GM18907 (cell line): Measurements from ENCODE around the gene BHMT.
"Not testable (repeated sequence)": the region's sequence is repeated elsewhere in the genome, so short reads cannot be mapped to it uniquely, and the experiment has no call there.

Source experiments
- ATAC-seq: cut with Tn5 transposase; IDR thresholded peaks from one replicate; pipeline ENCODE4 v1.9.1; 2021; ENCODE audit warnings: mild to moderate bottlenecking, moderate library complexity; ENCODE audit not compliant: unreplicated experiment

BHMT gene

DNA sequence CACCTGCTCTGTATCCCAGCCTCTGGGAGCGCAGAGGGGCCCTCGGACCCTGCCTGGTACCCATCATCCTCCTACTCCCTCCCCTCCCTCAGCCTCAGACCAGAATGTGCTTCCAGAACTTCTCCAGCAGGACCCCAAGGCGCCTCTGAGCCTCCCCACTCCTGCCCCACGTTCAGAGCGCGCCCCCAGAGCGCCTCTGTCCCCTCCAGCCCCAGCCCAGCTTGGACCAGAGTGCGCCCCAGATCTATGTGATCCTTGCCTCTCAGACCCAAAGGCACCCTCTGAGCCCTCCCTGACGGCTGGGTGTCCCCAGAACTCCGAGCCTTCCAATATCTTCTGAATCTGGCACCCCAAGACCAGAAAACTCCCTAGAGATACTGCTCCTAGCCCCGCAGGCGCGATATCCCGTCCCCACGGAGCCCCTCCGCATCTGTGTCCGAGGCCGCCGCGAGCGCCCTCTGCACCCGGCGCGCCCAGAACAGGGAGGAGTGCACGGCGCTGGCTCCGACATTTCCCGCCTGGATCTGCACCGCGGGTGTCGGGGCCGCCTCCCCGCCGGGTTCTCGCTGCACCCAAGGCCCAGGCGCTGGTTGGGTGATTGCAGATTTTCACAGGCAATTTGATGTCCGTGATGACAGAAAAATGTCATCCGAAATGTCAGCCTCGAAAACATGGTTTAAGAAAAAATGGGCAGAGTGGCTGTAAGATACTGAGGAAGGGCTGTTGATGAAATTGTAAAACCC is 522 bp downstream of the BHMT start:
- ATAC-seq = no peak

DNA sequence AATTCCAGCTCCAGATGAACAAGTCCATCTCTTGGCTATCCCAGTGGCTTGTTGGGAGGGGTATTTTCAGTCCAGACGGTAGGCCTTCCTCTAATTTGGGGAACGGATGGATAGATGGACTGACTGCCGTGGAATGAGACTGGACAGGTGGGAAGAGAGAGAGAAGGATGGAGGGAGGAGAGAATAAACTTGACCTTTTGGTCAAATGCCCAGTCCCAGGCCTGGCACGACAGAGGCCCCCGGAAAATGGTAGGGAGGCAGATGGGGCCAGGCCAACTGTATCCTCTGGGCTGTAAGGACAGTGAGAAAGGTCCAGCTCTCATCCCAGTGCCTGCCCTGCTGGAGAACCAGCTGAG is 1.1 kb downstream of the BHMT start:
- ATAC-seq = no peak

DNA sequence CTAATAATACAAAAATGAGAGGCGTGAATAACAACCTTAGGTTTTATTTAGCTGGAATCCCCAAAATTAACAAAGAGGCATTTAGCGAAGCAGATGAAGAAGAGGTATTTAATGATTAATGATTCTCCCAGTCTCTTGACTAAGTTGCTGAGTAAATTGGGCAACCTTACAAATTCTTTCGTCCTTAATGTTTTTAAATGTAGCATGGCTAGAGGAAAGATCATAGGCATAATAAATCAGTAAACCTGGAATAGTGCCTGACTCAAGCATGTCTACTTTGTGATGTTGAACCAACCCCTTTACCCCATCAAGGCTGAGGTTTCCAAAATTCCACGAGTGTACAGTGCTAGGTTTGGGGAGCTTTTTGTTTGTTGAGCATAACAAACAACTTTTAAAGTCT is 7.9 kb downstream of the BHMT start:
- no peak for ATAC-seq

DNA sequence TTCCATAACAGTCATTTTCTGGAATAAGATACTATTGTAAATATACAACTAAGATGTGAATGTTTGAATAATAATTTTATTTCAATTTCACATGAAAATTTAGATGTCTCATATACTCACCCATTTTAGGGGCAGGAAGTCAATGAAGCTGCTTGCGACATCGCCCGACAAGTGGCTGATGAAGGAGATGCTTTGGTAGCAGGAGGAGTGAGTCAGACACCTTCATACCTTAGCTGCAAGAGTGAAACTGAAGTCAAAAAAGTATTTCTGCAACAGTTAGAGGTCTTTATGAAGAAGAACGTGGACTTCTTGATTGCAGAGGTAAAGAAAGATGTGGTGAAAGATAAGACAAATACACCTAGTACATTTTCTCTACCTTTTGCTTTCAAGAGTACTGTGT is 8.6 kb downstream of the BHMT start:
- no peak for ATAC-seq

DNA sequence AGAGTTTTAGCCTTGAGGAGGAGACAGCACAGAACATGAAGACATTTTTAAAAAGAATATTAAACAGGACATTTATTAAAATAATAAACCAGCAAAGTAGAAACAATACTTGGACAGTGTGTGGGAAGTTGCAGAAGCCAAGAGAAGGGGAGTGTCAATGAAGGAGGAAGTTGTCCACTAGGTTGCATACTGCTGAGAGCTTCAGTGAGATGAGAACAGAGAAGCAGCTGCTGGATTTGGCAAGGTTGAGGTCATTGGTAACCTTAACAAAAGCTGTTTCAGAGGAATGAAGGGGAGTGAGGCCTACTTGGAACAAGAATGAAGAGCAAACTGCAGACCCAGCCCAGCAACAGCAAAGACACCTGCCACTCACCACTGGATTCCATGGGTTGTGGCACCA is 11.4 kb downstream of the BHMT start:
- ATAC-seq = no peak

DNA sequence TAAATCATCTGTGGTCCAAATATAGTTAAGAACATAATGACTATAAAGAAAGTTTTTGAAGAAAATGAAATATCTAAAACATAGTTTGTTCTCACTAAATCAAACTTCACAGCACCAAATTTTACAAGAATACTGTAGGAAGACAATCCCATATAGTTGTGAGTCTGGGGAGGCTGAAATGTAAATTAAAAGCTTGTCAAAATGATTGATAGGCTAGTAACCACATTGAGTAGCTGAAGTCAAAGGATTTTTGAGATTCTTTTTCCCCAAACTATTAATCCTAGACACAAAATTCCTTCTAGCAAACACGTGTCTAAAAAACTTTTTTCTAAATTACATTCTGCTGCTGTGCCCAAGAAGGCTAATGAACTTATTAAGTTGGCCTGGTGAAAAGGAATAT is 13.0 kb downstream of the BHMT start:
- no peak for ATAC-seq

DNA sequence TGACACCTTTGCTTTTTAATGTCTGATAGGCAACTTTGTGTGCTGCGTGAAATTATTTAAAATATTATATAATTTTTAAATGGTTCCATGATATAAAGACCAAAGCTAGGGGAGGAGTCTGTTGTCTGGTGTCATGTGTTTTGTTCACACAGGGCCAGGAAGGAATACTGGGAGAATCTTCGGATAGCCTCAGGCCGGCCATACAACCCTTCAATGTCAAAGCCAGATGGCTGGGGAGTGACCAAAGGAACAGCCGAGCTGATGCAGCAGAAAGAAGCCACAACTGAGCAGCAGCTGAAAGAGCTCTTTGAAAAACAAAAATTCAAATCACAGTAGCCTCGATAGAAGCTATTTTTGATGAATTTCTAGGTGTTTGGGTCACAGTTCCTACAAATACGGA is 19.2 kb downstream of the BHMT start:
- no peak for ATAC-seq

DNA sequence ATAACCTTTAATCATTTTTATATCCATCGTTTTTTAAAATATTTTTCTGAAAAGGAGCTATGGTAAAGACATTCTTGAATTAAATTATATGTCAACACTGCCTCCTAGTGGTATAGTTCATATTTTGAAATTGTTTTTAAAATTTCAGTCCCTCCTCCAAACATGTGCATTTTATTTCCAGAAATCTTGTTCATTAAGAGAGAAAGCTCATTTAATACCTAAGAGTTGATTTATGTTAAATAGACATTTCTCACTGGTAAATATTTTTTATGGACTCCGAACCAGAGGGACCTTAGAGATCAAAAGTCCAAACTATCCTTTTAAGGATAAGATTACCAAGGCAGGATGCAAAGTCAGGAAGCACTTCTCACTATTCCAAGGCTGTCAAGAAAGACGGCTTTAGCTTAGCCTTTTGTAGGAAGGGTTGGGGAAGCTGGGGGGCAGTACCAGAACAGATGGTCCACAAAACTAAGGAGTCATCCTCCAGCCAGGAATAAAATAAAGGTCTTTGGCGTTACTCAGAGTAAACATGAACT is 21.6 kb downstream of the BHMT start:
- no peak for ATAC-seq

DNA sequence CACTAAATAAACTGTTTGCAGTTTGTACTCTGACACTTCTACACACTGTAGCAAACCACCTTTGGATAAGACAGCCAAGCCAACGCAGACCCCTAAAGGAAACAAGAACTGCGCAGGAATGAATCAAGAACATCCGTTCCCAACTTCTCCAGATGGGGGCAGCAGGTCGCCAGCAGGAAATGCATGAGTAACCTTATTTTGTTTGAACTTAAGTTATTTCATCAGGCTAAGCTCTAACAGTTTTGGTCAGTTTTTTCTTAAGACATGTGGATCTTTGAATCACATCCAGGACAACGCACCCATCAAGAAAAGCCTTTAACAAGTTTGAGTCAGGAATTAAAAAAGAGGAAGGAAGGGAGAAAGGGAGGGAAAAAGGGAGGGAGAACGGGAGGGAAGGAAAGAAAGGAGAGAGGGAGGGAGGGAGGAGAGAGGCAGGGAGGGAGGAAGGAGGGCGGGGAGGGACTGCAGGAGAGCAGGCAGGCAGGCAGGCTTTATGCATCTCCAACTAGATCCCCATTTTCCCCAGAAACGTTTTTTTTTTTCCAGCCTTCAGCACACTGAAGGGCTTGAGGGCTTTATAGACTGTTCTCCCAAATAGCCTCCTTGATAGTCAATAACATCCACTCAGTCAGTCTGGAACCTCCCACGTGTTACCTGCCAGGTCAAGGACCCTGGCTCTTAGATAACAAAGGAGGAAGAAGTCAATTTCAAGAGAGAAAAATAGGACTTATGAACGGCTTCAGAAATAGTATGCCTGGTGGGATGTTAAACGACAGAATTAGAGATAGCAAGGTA is 22.2 kb downstream of the BHMT start:
- no peak for ATAC-seq

DNA sequence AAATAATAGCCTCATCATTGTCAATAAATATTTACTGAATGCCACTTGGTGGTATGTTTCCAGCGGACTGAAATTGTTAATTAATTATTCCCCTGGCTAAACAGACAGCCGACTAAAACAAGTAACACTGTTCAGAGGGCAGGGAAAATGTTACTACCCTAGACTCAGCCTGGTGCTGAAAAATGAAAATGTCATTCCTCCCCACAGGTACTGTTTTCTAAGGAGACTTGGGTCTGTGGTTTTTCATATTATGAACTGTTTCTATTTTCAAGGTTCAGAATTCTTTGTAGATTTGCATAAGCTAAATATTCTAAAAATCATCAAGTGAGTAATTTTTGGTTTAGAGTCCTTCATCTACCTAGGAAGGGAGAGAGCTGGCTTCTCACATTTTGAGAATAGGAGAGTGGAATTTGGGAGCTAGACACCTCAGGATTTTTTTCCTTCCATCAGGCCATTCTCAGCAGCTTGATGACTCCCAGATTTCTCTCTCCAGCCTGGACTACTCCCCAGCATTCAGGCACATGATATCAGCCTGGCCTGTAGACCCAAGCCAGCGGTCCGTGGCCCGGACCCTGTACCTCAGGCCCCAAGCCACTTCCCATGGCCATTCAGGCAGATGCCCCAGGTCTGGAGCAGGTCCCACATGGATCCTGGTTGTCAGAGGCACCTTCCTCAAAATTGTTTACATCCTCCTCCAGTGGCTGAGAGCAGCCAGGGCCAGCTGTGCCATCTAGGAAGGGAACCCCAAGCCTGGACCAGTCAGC is 24.4 kb downstream of the BHMT start:
- ATAC-seq = no peak

DNA sequence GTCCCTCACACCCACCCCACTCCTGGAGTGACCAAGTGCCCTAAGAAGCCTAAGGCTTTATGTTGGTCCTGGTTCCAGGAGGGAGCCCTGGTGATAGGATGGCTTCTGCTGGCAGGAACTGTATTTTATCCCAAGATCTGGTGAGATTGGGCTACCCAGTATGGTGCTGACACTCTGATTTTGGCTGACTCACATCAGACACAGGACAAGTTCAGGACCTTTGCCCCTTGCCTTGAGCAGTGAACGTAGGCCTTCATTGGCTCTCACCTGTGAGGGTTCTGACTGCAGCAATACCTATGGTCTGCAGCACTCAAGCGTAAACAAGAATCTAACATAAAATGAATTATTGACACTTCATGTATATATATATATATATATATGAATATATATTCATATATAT is 25.0 kb downstream of the BHMT start:
- no peak for ATAC-seq

DNA sequence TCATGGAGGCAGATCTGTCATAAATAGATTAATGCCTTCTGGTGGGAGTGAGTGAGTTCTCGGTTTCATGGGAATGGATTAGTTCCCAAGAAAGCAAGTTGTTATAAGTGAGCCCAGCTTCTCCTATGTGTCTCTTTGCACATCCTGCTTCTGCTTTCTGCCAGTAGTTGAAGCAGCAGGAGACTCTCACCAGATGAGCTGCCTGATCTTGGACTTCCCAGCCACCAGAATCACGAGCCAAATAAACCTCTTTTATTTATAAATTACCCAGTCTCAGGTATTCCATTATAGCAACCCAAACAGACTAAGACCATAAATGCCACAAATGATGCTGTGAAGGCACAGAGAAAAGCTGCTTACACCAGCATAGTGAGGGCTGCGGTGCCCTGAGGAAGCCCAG is 28.9 kb downstream of the BHMT start:
- no peak for ATAC-seq

DNA sequence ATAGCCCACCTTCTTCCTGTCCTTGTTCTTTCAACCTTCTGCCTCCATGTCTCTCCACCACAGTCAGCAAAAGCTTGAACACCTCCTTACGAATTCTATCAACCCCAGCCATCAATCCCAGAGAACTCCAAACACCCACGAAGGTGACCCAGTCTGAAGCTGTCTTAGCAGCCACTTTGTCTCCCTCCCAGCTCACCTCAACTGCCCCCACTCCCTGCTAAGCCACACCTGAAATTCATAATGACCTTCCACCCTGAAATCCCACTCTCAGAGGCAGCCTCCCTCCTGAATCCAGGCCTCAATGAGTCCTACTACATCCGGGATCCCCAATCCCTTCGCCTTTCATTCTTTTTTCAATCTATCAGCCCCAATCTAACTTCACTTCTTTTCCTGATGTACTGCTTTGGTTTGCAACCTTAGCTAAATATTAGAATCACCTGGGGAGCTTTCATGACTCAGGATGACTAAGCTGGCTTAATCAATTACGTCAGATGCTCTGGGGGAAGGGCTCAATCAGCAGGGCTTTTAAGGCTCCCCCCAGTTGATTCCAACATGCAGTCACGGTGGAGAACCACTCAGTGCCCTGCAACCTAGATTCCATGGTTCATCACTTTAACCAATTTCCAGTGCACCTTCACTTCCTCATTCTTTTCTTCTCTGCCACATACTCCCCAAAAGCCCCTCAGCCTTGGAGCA is 32.2 kb downstream of the BHMT start:
- ATAC-seq = no peak

DNA sequence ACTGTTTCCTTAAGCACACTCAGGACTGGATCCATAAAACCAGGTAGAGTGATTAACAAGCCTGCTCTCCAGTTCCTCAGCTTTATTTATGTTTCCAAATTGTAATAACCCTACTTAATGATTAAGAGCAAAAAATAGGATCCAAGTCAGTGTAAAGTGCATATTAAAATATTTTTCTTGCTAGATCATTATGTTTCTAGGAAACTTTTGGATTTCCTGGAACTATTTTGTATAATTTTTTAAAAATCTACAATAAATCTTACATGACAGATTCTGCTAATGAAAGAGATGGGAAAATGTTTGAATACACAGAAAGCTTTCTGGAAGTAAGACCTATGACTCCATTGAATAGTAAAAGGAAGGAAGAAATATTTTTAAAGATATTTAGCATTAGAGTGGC is 35.5 kb downstream of the BHMT start:
- no peak for ATAC-seq

DNA sequence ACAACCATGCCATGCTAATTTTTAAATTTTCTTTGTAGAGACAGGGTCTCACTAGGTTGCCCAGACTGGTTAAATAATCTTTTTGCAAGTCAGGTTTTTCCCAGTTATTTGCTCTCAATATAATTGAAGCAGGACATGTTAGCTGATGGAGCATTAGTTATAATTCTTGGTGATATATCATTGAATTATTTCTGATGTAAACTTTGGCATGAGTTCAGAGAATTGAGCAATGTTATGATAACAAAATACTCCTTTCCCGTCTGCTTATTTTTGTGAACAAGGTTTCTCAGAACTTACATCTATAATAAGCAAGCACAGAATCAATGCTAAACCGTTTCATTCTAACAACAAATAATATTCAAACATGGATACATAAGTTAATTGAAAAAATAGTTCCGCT is 37.8 kb downstream of the BHMT start:
- no peak for ATAC-seq

DNA sequence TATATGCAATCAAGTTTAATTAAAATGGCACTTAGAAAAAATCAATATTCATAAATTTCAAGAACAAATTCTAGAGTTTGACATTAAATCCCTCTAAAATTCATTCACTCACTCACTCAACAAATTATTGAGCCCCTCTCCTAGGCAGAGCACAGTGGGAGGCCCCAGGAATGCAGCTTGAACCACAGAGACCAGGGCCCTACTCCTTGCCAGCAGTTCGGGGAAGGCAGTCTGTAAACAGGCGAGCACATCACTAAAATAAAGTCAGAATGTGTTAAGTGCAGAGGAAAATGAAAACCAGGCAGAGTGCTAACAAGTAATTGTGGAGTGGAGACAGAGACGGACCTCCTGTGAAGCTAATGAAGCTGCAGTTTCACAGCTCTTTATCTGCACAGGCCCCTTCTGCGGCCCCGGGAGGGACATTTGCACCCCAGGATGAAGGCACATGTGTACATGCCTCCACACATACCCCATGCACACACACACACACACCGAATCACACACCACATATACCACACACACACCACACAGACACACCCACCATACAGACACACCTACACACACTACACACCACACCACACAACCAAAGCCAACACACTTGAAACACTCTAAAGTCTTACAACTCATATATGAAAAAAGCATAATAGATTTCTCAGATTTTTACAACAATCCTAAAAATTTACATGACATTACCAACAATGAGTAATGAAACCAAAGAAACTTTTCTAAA is 40.5 kb downstream of the BHMT start:
- no peak for ATAC-seq

DNA sequence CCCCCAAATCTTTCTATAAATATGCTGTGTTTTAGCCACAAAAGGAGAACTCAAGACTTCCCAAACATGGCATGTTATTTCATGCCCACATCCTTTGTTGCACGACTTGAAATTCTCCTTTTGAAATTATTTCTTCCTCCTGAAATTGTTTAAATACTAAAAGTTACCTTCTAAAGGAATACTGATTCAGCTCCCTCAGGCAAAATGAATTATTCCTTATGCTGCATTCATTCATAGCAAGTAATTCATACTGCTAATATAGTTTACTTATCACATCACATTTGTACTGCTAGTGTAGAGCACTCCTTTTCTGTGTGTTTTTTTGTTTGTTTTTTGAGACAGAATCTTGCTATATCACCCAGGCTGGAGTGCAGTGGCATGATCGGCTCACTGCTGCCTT is 45.7 kb downstream of the BHMT start:
- no peak for ATAC-seq

DNA sequence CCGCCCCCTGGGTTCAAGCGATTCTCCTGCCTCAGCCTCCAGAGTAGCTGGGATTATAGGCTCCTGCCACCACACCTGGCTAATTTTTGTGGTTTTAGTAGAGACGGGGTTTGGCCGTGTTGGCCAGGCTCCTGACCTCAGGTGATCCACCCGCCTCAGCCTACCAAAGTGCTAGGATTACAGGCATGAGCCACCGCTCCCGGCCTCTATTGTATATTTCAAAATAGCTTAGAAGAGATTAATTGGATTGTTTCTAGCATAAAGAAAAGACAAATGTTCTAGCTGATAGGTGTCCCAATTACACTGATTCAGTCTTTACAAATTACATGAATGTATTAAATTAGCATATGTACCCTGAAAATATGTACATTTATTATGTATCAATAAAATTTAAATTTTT is 50.0 kb downstream of the BHMT start:
- not testable (repeated sequence) for ATAC-seq

DNA sequence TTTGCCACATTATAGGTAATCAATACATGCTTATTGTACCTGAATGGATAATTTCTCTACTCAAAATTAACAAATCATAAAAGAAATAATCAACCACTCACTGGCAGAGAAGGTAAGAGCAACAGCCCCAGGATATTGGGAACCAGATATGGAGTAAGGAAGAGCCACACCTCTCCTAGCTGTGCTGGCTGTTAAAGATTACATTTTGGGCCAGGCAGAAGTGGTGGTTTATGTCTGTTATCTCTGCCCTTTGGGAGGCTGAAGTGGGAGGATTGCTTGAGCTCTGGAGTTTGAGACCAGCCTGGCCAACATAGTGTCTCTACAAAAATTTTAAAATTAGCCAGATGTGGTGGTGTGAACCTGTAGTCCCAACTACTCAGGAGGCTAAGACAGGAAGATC is 56.4 kb downstream of the BHMT start:
- ATAC-seq = no peak

DNA sequence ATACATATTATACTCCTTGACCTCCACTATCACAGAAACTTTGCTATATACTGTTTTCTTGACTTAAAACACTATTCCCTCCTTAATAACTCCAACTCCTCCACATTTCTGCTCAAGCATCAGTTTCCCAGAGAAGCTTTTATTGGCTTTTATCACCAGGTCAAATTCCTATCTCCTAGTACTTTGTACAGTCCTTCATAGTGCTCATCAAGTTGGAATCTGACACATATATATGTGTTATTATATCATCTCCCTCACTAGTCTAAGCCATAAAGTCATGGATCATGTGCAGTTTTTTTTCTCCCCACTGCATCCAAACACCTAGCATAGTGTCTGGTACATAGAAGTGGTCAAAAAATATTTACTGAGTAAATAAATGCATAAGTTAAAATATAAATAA is 59.1 kb downstream of the BHMT start:
- no peak for ATAC-seq
